Activated T-helper 1 cell treated with Interleukin-2 at 50 U/mL for 16 hours (primary cell): ENCODE data around the gene MT1A.
A peak's percentile ranks its signal among the peaks of the same experiment; 100 is the strongest.

Experiments used
- DNase-seq: peaks from one replicate; pipeline ENCODE4 v3.0.0-alpha.2; 2020; ENCODE audit warnings: low read depth

The MT1A gene

DNA sequence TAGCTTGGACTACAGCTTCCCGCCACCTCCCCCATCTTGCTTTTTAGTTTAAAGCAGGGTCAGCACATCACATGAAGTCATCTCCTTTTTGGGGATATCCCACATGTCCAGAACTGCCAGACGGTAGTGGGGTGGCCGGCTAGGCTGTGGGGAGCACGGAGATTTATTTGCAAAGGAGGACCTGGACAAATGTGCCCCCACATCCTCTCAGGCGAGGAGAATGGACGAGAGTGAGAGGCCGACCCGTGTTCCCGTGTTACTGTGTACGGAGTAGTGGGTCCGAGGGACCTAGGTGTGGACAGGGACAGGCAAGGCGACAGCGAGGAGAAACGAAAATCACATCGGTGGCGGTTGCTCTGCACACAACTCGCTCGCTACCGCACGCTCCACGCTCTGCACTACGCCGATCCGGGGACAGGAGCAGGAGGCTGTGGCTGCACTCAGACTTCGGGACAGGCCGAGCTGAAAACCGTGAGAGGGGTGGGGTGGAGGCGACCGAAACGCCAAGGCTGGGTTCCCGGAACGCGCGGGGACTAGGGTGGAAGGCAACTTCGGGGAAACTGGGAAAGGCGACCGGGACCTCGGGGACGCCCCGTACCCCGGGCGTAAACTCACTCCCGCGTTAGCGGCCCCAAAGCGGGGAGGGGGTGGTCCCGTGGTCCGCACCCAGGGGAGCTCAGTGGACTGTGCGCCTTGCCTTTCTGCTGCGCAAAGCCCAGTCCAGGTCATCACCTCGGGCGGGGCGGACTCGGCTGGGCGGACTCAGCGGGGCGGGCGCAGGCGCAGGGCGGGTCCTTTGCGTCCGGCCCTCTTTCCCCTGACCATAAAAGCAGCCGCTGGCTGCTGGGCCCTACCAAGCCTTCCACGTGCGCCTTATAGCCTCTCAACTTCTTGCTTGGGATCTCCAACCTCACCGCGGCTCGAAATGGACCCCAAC, at the start of gene MT1A:
TSS of gene MT1A (plus strand) at position 853 of the 937 bp plus-strand sequence. CDS start at position 926, 73 bp downstream.
- no peak for DNase-seq

DNA sequence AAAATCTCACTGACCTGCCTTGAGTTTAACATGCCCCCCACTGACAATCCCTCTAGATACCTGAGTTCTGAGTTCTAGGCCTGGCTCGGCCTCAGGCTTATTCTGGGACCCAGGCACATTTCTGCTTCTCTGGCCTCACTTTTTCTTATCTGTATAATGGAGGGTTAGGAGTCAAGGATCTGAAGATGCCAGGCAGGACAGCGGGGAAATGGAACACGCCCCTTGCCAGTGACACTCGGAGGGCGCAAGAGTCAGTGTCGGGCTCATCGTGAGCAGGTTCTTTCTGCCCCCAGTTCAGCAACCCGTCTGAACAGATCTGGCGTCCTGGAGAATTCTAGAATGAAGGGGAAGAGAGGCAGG, 49.7 kb upstream of the MT1A start:
- DNase-seq: no peak

DNA sequence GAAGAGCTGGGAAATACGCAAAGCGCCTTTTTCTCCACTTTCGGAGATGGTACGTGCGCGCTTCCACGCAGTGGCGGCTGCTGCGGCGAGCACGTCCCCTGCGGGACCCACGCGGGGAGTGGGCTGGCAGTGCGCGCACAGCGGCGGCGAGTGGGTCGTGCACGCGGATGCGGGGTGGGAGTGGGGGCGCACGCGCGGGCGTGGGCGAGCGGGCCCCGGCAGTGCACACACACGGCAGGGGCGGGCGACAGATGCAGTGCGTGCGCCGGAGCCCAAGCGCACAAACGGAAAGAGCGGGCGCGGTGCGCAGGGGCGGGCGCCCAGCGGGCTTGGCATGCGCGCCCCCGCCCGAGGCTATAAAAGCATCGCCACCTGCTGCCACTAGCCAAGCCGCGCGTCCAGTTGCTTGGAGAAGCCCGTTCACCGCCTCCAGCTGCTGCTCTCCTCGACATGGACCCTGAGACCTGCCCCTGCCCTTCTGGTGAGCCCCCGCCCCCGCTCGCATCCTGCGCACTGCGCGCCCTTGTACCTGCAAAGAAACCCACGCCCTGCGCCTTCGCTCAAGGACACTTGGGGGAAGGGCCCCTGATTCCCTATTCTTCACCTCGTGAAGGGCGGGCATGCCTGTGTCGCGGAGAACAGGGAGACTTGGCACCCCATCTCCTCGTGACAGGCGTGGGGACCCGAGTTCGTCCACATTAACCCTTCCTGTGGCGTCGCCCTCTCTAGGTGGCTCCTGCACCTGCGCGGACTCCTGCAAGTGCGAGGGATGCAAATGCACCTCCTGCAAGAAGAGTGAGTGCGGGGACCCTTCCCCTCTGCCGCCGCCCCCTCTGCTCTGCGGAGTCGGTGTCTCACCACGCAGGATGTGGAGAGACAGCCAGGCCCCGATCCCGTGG, 49.1 kb upstream of the MT1A start, which contains the start of gene MT3:
TSS of gene MT3 (plus strand) at position 388 of the 899 bp plus-strand sequence. CDS start at position 451, 63 bp downstream.
- no peak for DNase-seq

DNA sequence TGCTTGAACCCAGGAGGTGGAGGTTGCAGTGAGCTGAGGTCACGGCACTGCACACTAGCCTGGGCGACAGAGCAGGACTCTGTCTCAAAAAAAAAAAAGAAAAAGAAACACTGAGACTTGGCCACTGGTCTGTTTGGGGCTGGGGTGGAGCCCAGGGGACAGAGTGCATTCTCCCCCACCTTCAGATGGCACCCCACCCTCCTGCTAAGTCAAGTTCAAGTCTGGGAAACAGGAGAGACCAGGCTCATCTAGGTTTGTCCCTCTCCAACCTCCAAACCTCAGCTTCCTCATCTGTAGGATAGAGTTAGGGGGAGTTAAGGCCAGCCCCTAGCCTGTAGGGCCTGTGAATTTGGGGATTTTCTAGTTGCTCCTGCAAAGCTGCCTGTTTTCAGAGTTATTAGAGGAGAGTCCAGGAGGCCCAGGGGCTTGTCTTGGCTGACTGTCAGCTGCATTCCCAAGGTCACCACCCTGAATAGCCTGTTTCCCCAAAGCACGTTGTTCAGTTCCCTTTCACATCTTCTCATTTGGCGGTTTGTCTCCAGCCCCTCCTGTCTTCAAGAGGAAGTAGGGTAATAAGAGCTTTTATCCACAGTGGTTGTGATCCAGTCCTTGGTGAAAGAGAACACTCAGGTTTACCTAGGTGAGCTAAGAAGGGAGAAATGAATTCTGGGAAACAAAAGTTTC, 46.9 kb upstream of the MT1A start:
- no peak for DNase-seq

DNA sequence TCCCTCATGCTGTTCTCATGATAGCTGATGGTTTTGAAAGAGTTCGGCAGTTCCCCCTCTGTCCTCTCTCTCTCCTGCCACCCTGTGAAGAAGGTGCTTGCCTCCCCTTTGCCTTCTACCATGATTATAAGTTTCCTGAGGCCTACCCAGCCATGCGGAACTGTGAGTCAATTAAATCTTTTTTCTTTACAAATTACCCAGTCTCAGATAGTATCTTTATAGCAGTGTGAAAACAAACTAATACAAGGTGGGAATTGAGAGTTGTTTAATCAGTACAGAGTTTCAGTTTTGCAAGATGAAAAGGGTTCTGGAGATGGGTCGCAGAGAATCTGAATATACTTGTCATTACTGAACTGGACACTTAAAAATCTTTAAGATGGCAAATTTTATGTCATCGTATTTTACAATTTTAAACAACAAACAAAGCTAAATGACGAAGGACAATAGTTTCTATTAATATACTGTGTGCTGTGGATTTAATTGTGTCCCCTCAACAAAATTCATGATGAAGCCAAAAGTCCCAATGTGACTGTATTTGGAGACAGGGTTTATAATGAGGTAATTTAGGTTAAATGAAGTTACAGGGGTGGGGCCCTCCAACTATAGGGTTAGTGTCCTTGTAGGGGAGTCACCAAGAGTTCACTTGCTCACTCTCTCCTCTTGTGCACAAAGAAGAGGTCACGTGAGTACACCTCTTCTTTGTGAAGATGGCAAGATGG, 44.7 kb upstream of the MT1A start:
- DNase-seq: no peak

DNA sequence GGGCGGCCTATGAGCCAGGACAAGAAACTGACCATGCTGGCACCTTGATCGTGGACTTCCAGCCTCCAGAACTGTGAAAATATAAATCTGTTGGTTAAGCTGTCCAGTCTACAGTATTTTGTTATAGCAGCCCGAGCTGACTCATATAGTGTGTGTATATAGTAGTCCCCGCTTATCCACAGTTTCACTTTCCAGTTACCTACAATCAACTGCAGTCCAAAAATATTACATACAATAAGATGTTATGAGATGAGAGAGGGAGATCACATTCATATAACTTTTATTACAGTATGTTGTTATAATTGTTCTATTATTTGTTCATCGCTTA, 44.2 kb upstream of the MT1A start:
- no peak for DNase-seq

DNA sequence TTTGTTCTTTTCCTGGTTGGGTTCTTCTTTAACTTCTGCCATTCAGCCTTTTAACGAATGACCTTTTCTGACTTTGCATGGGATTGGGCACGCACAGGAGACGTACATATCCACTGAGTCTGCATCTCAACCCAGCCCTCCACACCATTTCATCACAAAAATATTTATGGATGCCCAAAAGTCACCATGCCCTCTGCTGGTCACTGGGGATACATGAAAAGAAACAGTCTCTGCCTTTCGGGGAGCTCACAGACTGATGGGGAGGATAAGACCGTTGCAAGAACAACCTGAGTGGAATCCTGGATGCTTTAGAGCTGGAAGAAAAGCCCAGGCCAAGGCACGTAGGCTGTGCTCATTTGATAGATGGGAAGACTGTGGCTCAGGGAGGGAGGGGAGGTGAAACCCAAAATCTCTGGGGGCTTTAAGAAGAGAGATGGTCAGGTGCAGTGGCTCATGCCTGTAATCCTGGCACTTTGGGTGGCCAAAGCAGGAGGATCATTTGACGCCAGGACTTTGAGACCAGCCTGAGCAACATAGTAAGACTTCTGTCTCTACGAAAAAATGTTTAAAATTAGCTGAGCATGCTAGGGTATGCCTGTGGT, 38.0 kb upstream of the MT1A start:
- DNase-seq: no peak

DNA sequence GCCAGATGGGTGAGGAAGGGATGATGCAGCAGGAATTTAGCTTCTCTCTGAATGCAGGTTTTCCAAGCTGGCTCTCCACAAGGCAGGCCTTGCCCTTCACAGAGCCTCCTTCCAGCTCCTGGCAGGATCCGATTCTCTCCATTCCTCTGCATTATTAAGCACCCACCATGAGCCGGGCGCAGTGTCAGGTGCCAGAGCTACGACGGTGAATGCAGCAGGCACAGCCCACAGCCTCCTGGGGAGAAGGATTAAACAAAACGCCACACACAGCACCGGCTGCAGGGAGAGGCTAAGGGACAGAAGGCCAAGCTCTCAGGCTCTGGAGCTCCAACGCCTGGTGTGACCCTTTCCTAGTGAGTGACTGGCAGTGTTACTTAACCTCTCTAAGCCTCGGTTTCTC, 37.1 kb upstream of the MT1A start:
- no peak for DNase-seq

DNA sequence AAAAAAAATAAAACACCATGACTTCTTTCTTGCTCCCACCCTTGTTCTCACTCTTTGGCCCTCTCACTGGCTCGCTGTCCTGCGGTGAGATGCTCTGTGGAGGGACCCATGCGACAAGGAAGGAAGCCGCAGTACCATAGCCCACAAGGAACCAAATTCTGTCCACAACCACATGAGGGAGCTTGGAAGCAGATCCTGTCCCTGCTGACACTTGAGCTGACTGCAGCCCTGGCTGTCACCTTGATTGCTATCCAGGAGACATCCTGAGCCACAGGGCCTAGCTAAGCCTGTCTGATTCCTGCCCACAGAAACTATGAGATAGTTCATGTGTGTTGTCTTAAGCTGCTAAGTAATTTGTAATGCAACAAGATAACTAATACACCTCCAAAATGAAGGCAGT, 34.9 kb upstream of the MT1A start:
- DNase-seq: no peak

DNA sequence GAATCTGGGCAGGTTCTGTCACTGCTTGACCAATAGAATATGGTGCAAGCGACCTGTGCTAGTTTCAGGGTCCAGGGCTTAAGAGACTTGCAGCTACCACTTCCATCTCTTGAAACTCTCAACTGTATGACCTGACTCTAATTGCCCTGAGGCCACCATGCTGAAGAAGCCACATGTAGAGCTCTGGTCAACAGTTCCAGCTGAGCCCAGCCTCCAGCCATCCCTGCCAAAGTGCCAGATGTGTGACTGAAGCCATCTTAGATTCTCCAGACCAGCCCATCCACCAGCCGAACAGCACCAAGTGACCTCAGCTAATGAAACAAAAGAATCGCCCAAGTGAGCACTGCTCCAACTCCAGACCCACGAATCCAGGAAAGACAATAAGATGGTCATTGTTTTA, 33.5 kb upstream of the MT1A start:
- DNase-seq: no peak

DNA sequence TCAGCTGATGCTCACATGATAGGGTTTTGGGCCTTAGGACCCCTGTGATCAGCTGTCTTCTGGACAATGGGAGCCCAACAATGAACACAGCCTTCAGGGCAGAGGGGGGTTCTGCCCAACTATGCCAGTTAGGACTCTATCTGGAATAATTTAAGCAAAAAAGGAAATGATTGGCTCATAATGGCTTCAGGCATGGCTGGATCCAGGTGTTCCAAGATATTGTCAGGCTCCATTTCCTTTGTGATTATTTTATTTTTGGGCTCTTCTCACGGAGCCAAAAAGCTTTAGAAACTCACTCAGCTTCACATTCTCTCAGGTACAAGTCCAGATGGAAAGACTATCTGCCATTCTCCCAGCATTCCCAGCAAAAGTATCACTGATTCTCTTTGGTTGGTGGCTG, 33.0 kb upstream of the MT1A start:
- DNase-seq: no peak

DNA sequence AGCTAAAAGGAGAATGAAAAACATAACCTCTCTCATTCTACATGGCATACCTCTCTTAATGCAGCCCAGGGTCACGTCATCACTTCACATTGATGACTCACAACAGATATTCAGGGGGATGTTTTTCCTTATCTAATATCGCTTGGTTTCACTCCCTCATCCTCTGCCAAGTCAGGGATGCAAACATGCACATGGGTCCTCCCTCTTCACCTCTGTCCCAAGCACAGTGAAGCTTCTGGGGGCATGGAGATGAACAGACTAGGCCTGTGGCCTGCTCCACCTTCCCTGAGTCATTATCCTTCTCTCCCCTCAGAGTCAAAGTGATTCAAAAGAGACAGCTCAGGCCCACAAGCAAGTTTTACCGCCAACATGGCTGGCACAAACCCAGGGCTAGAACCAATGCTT, 32.4 kb upstream of the MT1A start:
- DNase-seq: no peak

DNA sequence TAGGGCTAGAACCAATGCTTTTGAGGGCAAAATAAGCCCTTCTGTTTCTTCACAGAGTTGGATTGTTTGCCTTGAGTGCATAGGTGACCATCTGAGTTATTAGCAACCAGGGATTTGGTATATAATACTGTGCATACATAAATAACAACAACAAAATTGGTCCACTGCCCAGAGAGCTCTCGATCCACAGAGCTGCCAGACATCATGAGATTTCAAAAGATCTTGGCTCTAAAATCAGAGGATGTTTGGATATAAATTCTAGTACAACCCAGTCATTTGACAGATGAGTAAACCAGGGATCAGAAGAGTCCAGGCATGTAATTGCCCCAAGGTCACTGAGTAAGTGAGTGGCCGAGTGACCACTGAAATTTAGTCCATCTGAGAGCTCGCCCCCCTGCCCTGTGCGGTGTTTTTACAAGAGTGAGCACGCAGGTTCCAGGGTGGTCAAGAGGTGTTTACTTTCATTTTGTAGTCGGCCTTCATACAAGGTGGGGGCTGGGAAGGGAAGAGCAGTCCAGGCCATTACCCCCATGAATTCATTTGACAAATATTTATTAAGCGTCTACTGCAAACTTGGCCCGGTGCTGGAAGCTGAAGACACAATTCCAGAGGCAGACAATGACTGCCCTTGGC, 31.9 kb upstream of the MT1A start:
- DNase-seq: no peak

DNA sequence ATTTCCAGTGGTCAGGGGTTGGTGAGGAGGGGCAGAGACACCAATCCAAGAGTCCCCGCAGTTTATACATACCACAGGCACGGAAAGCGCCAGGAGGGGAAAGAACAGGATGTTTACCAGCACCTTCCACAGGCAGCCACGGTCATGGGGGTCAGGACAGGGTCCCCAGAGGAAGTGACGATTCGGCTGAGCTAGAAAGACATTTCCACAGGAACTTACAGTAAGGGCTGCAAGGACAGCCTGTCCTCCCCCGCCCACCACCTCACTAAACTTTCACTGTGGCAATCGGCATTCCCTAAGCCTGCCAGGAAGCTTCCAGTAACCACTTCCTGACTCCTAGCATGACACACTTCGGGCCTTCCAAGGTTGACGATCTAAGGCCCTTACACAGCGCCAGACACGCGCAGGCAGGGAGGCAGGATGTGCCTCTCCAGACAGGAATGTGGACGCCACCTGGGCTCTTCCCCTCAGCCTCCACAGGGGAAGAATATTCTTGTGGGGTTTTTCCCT, 31.3 kb upstream of the MT1A start:
- DNase-seq: no peak

DNA sequence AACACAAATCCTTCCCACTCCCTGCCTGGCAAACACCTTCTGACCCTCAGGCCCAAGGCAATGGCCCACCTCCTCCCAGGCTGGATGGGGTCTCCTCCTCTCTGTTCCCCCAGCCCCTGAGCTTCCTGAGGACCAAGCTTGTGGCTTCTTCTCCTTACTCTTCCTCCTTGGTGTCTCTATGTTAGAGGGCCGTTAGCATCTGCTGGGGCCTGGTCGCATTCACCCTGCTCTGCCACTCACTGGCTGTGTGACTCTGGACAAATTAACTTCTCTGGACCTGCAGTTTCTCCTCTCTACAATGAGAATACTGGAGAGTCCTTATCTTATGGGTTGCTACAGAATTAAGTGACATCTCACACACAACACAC, 30.8 kb upstream of the MT1A start:
- no peak for DNase-seq

DNA sequence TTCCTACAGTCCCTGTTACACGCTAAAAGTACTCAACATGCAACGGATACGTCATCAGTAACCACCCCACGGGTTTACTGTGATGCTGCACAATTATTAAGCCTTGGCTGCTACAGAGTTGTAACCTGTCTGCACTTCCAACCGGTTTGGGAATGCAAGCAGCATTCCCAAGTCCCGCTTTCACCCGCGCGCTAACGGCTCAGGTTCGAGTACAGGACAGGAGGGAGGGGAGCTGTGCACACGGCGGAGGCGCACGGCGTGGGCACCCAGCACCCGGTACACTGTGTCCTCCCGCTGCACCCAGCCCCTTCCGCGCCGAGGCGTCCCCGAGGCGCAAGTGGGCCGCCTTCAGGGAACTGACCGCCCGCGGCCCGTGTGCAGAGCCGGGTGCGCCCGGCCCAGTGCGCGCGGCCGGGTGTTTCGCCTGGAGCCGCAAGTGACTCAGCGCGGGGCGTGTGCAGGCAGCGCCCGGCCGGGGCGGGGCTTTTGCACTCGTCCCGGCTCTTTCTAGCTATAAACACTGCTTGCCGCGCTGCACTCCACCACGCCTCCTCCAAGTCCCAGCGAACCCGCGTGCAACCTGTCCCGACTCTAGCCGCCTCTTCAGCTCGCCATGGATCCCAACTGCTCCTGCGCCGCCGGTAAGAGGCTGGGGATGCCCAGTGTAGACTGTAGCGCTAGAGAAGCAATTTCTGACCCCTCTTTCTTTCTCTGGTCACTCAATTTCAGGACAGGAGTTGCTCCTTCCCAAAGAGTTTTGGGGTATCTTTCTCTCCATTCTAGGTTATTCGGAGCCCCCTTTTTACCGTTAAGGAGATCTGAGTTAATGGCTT, 30.2 kb upstream of the MT1A start, which contains the start of gene MT2A:
TSS of gene MT2A (plus strand) at position 542 of the 833 bp plus-strand sequence. CDS start at position 614, 72 bp downstream.
- DNase-seq: peak; percentile 77

DNA sequence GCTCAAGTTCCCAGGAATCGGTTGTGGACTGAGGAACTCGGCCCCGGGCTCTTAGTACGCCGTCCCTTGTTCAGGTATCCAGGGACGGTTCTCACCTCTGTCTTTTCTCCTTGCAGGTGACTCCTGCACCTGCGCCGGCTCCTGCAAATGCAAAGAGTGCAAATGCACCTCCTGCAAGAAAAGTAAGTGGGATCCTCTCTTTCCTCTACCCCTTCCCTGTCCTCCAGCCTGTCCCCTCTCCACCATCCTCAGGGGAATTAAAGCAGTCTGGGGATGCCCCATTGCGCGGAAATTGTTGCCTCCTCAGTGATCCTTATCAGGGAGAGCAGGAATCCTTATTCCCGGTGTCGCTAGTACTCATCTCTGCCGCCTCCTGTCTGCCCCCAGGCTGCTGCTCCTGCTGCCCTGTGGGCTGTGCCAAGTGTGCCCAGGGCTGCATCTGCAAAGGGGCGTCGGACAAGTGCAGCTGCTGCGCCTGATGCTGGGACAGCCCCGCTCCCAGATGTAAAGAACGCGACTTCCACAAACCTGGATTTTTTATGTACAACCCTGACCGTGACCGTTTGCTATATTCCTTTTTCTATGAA, 29.5 kb upstream of the MT1A start:
- no peak for DNase-seq

DNA sequence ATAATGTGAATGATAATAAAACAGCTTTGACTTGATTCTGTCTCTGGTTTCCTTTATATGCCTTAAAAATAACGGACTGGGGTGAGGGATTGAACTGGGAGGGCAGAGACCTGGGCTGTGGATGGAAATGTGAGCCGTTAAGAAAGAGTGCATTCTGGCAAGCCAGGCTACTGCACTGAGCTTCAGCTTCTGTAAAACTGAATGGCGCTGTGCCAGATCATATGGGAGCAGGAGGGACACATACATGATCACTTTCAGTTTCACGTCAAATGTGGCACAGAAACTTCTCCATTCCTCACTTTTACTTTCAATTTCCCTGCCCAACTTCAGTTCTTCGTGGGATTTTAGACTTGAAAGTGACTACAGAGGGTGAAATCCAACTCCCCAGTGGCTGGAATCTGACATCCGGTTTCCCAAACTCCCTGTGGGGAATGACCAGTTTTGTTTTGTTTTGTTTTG, 29.0 kb upstream of the MT1A start:
- peak; percentile 48 for DNase-seq

DNA sequence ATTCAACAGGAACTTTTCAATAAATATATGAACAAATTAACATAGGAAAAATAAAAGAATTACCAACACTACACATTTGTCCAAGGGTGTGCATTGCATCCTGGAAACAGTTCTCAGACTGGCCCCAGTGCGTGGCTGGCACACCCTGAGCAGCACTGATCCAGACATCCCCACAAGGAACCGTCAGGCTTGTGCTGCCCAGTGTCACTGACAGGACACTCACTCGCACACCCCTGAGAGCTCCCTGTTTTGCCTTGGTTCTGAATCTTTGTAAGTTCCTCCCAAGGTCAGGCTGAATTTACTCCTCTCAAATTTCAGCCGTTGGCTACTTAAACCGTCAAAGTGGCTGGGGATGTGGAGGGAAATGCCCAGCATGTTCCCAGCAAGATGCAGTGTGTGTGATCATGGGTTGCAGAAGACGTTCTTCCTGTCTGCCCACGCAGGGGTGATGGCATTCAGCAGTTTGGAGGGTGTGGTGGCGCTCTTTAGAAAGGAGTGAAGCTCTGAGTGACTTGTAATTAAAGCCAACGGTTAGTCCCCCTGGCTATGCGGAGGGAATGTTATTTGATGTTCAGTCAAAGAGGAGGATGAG, 28.4 kb upstream of the MT1A start:
- DNase-seq: peak; percentile 29
